Gastroesophageal sphincter (tissue), 3 donors: ENCODE data around the gene BBS1.

Experiments
- POLR2A ChIP-seq, 2 donors: fragments of 450-650 bp; IDR thresholded peaks; one replicate each; pipeline ENCODE4 v1.6.1; 2017; ENCODE audit warnings: antibody characterized with exemption in 2 of 2, mild to moderate bottlenecking in 2 of 2, moderate library complexity in 1 of 2
- TF ChIP-seq, protein P1 (sequence below), 4 experiments: fragments of 200-600 bp in 2 of 4; fragments of 450-650 bp in 2 of 4; sonication (generic) in 1 of 4; IDR thresholded peaks; one replicate each; pipeline ENCODE4 v1.5.1; 2017 to 2019; ENCODE audit warnings: antibody characterized with exemption in 4 of 4, mild to moderate bottlenecking in 2 of 4, moderate library complexity in 2 of 4

DNA sequence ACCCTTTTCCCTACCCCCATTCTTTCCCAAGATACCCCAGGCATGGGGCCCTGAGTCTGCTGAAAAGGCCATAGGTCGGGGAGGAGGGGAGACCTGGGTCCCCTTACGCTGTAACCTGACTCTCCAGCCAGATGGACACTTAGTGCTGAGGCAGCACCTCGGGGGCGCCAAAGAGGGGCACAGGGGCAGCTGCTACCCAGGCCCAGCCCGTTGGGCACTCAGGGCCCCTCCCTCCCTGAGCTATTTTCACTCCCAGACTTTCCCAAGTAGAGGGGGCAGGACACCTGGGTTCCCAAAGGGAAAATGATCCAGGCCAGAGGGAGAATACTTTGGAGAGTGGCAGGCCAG lies 37.2 kb downstream of the BBS1 start:
- no peak for TF ChIP-seq POLR2A (IDR thresholded peaks at IDR 0.05)
- TF ChIP-seq, protein P1, sequence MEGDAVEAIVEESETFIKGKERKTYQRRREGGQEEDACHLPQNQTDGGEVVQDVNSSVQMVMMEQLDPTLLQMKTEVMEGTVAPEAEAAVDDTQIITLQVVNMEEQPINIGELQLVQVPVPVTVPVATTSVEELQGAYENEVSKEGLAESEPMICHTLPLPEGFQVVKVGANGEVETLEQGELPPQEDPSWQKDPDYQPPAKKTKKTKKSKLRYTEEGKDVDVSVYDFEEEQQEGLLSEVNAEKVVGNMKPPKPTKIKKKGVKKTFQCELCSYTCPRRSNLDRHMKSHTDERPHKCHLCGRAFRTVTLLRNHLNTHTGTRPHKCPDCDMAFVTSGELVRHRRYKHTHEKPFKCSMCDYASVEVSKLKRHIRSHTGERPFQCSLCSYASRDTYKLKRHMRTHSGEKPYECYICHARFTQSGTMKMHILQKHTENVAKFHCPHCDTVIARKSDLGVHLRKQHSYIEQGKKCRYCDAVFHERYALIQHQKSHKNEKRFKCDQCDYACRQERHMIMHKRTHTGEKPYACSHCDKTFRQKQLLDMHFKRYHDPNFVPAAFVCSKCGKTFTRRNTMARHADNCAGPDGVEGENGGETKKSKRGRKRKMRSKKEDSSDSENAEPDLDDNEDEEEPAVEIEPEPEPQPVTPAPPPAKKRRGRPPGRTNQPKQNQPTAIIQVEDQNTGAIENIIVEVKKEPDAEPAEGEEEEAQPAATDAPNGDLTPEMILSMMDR (IDR thresholded peaks at IDR 0.05), result no peak
